H9 (cell line): ENCODE measurements around the gene ZBTB16. TPM values are rescaled to one million over a fixed set of nuclear protein-coding genes. Genes with fewer than 3 reads are reported as not detected.

Experiments used
- DNase-seq: peaks from one replicate; pipeline ENCODE4 v3.0.0-alpha.2; 2017
- H2AFZ ChIP-seq: one replicate; pipeline ENCODE4 v1.6.1; 2013; ENCODE audit warnings: mild to moderate bottlenecking, low read length, control low read depth, moderate library complexity
- H2AK5ac ChIP-seq: 2 replicates; pipeline ENCODE4 v1.6.1; 2013; ENCODE audit warnings: low read length, control low read depth, mixed read lengths; ENCODE audit not compliant: insufficient read length
- H2BK120ac ChIP-seq: one replicate; pipeline ENCODE4 v1.6.1; 2013; ENCODE audit warnings: low read depth, mild to moderate bottlenecking, low read length, control low read depth, inconsistent platforms; ENCODE audit not compliant: poor library complexity, severe bottlenecking
- H2BK12ac ChIP-seq: 2 replicates; pipeline ENCODE4 v1.6.1; 2013; ENCODE audit warnings: low read length, control low read depth, mixed read lengths, low read depth; ENCODE audit not compliant: insufficient read length
- H2BK15ac ChIP-seq: 2 replicates; pipeline ENCODE4 v1.6.1; 2013; ENCODE audit warnings: low read depth, low read length, control low read depth
- H2BK20ac ChIP-seq: one replicate; pipeline ENCODE4 v1.6.1; 2013; ENCODE audit warnings: low read depth, mild to moderate bottlenecking, low read length, control low read depth, inconsistent platforms; ENCODE audit not compliant: poor library complexity, severe bottlenecking
- H2BK5ac ChIP-seq: 2 replicates; pipeline ENCODE4 v1.6.1; 2013; ENCODE audit warnings: low read length, control low read depth, mixed read lengths; ENCODE audit not compliant: insufficient read length
- H3K14ac ChIP-seq: 2 replicates; pipeline ENCODE4 v1.6.1; 2013; ENCODE audit warnings: low read length, control low read depth; ENCODE audit not compliant: insufficient read depth
- H3K18ac ChIP-seq: 2 replicates; pipeline ENCODE4 v1.6.1; 2013; ENCODE audit warnings: low read depth, mild to moderate bottlenecking, mixed read lengths, low read length, control low read depth; ENCODE audit not compliant: insufficient read length
- H3K23ac ChIP-seq: 2 replicates; pipeline ENCODE4 v1.6.1; 2013; ENCODE audit warnings: low read length, control low read depth, mixed read lengths, low read depth; ENCODE audit not compliant: insufficient read length
- H3K23me2 ChIP-seq: 2 replicates; pipeline ENCODE4 v1.6.1; 2013; ENCODE audit warnings: low read depth, mild to moderate bottlenecking, mixed read lengths, low read length, control low read depth; ENCODE audit not compliant: insufficient read length, poor library complexity, severe bottlenecking
- H3K27ac ChIP-seq: 2 replicates; pipeline ENCODE4 v1.5.1; 2013; ENCODE audit warnings: low read length, control low read depth, mixed read lengths, low read depth; ENCODE audit not compliant: insufficient read length
- H3K27me3 ChIP-seq: 2 replicates; pipeline ENCODE4 v1.6.1; 2013; ENCODE audit warnings: low read length, control low read depth, inconsistent platforms; ENCODE audit not compliant: insufficient read depth
- H3K4ac ChIP-seq: 2 replicates; pipeline ENCODE4 v1.6.1; 2013; ENCODE audit warnings: low read depth, mild to moderate bottlenecking, control low read depth, inconsistent platforms, low read length, moderate library complexity
- H3K4me1 ChIP-seq: 2 replicates; pipeline ENCODE4 v1.6.1; 2013; ENCODE audit warnings: low read length, control low read depth, inconsistent platforms; ENCODE audit not compliant: insufficient read depth
- H3K4me2 ChIP-seq: 2 replicates; pipeline ENCODE4 v1.6.1; 2013; ENCODE audit warnings: low read length, control low read depth, mixed read lengths; ENCODE audit not compliant: insufficient read length, insufficient read depth
- H3K56ac ChIP-seq: 2 replicates; pipeline ENCODE4 v1.6.1; 2013; ENCODE audit warnings: low read depth, mild to moderate bottlenecking, mixed read lengths, low read length, control low read depth; ENCODE audit not compliant: insufficient read length
- H3K79me1 ChIP-seq: 2 replicates; pipeline ENCODE4 v1.6.1; 2013; ENCODE audit warnings: low read depth, mild to moderate bottlenecking, moderate library complexity, low read length, control low read depth, inconsistent platforms; ENCODE audit not compliant: insufficient read depth, poor library complexity, severe bottlenecking
- H3K79me2 ChIP-seq: 2 replicates; pipeline ENCODE4 v1.6.1; 2013; ENCODE audit warnings: low read length, control low read depth, inconsistent platforms; ENCODE audit not compliant: insufficient read depth
- H3K9ac ChIP-seq: 2 replicates; pipeline ENCODE4 v1.6.1; 2013; ENCODE audit warnings: low read length, control low read depth, mixed read lengths; ENCODE audit not compliant: insufficient read length; ENCODE audit errors: extremely low read depth
- H3K9me3 ChIP-seq: one replicate; pipeline ENCODE4 v1.6.1; 2013; ENCODE audit warnings: low read depth, low read length, inconsistent platforms; ENCODE audit not compliant: control insufficient read depth
- H3T11ph ChIP-seq: one replicate; pipeline ENCODE4 v1.6.1; 2013; ENCODE audit warnings: mild to moderate bottlenecking, low read length, control low read depth, inconsistent platforms
- H4K20me1 ChIP-seq: one replicate; pipeline ENCODE4 v1.6.1; 2013; ENCODE audit not compliant: control insufficient read depth, insufficient read length, insufficient read depth
- H4K5ac ChIP-seq: 2 replicates; pipeline ENCODE4 v1.6.1; 2013; ENCODE audit warnings: low read depth, mild to moderate bottlenecking, mixed read lengths, low read length, control low read depth; ENCODE audit not compliant: insufficient read length
- H4K8ac ChIP-seq: replicated peaks from 2 replicates; pipeline ENCODE4 v1.6.1; 2013; ENCODE audit warnings: low read length, control low read depth, mixed read lengths, low read depth; ENCODE audit not compliant: insufficient read length
- H4K91ac ChIP-seq: 2 replicates; pipeline ENCODE4 v1.6.1; 2013; ENCODE audit warnings: low read depth, mild to moderate bottlenecking, moderate library complexity, mixed read lengths, low read length, control low read depth; ENCODE audit not compliant: insufficient read length
- H3K27ac Mint-ChIP-seq, 3 experiments: 2 replicates in 2 of 3; 3 replicates in 1 of 3; pipeline ENCODE4 v1.8.0; 2020 to 2021; ENCODE audit warnings: mixed read lengths in 3 of 3, mild to moderate bottlenecking in 1 of 3, moderate library complexity in 1 of 3
- H3K27me3 Mint-ChIP-seq: 2 replicates; pipeline ENCODE4 v1.8.0; 2021; ENCODE audit warnings: low read depth, mild to moderate bottlenecking, moderate library complexity, mixed read lengths
- H3K36me3 Mint-ChIP-seq, 3 experiments: 2 replicates in 2 of 3; 3 replicates in 1 of 3; pipeline ENCODE4 v1.8.0; 2020 to 2021; ENCODE audit warnings: low read depth in 3 of 3, mixed read lengths in 3 of 3; ENCODE audit not compliant: insufficient read depth in 1 of 3
- H3K4me1 Mint-ChIP-seq, 2 experiments: 2 replicates each; pipeline ENCODE4 v1.8.0; 2020; ENCODE audit warnings: mixed read lengths in 2 of 2
- H3K4me3 Mint-ChIP-seq, 2 experiments: 2 replicates in 1 of 2; 3 replicates in 1 of 2; pipeline ENCODE4 v1.8.0; 2020 to 2021; ENCODE audit warnings: mild to moderate bottlenecking in 2 of 2, mixed read lengths in 2 of 2, moderate library complexity in 1 of 2
- H3K9me3 Mint-ChIP-seq, 2 experiments: 2 replicates in 1 of 2; 3 replicates in 1 of 2; pipeline ENCODE4 v1.8.0; 2020; ENCODE audit warnings: mild to moderate bottlenecking in 2 of 2, mixed read lengths in 2 of 2, moderate library complexity in 1 of 2
- WGBS: extraction: QIAGEN DNeasy Blood & Tissue Kit; methylation state at CpG from one replicate; pipeline ENCODE4 v1.1.7; 2013; ENCODE audit warnings: missing lambda C conversion rate, low lambda C conversion rate, mixed read lengths; ENCODE audit not compliant: insufficient read length; ENCODE audit errors: extremely low coverage; 5-methylcytosine and 5-hydroxymethylcytosine counted together
- total RNA-seq: library from RNA; stranded (reverse); gene quantifications from 2 replicates; pipeline ENCODE4 v1.2.1, GENCODE V29; 2021
- TF ChIP-seq, protein P1 (sequence below): fragments of 200-600 bp; sonication (generic); conservative IDR thresholded peaks from 3 replicates; pipeline ENCODE4 v1.8.0; 2021; ENCODE audit warnings: antibody characterized with exemption, mild to moderate bottlenecking

ZBTB16 gene
- total RNA-seq, 1 experiment from 2014 or later: not detected

DNA sequence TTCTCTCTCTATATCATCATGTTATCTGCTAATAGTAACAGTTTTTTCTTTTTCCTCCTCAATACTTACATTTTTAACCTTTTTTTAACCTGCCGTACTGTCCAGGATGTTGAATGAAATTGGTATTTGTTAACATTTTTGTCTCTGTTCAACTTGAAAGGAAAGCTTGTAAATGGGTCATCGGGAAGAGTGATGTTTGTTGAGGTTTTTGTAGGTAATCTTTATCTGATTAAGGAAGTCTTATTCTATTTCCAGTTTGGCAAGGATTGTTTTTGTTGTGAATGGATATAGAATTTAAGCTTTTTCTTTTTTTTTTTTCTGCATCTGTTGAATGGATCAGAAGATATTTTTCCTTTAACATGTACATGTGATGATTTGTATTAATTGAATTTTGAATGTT, 228.6 kb downstream of the ZBTB16 start:
- Histone ChIP-seq H3K14ac (no peak overlapping the region), H4K91ac (no peak overlapping the region), H3K4me1 (no peaks in the 10 kb centered on the region; the same call in 1 of the 2 replicates), H4K20me1 (no peaks in the 10 kb centered on the region), H3K23me2 (no peaks in the 10 kb centered on the region), H2AFZ (no peak overlapping the region), H4K8ac (no peak overlapping the region), H2BK12ac (no peak overlapping the region), H2BK120ac (no peak overlapping the region), H2BK20ac (no peak overlapping the region), H3K23ac (no peak overlapping the region), H4K5ac (no peak overlapping the region), H3T11ph (no peak overlapping the region), H3K18ac (no peak overlapping the region), H3K4me2 (no peak overlapping the region), H3K56ac (no peak overlapping the region), H3K27ac (no peak overlapping the region), H3K79me2 (no peaks in the 10 kb centered on the region), H3K27me3 (no peaks in the 10 kb centered on the region), H3K4ac (no peak overlapping the region), H2AK5ac (no peak overlapping the region), H3K9ac (no peak overlapping the region), H3K9me3 (no peaks in the 10 kb centered on the region), H2BK15ac (no peak overlapping the region), H3K79me1 (no peaks in the 10 kb centered on the region), H2BK5ac (no peak overlapping the region)
- no peak overlapping the region for H3K4me3 Mint-ChIP-seq
- TF ChIP-seq, protein P1, sequence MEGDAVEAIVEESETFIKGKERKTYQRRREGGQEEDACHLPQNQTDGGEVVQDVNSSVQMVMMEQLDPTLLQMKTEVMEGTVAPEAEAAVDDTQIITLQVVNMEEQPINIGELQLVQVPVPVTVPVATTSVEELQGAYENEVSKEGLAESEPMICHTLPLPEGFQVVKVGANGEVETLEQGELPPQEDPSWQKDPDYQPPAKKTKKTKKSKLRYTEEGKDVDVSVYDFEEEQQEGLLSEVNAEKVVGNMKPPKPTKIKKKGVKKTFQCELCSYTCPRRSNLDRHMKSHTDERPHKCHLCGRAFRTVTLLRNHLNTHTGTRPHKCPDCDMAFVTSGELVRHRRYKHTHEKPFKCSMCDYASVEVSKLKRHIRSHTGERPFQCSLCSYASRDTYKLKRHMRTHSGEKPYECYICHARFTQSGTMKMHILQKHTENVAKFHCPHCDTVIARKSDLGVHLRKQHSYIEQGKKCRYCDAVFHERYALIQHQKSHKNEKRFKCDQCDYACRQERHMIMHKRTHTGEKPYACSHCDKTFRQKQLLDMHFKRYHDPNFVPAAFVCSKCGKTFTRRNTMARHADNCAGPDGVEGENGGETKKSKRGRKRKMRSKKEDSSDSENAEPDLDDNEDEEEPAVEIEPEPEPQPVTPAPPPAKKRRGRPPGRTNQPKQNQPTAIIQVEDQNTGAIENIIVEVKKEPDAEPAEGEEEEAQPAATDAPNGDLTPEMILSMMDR: no peak
- H3K27me3 Mint-ChIP-seq: no peaks in the 10 kb centered on the region
- no peak overlapping the region for H3K27ac Mint-ChIP-seq
- WGBS: 100% methylated on average over 1 of the region's 2 CpGs
- no peaks in the 10 kb centered on the region for H3K9me3 Mint-ChIP-seq
- peaks cover 13 to 14% of the 10 kb centered on the region in 2 experiments for H3K4me1 Mint-ChIP-seq
- no peak for DNase-seq
- H3K36me3 Mint-ChIP-seq: no peaks in the 10 kb centered on the region; a peak in 1 of 7 replicates
